Germinal center (tissue), 1 donor: ENCODE results near the gene HSD17B4.
"Not testable (repeated sequence)": the region's sequence is repeated elsewhere in the genome, so short reads cannot be mapped to it uniquely, and the experiment has no call there.

Experiments
- DNase-seq: peaks from one replicate; pipeline ENCODE4 v3.0.0; 2012; ENCODE audit warnings: mixed read lengths, low spot score

The HSD17B4 gene

GRCh38 chr5:119480629-119481028 lies 28.3 kb downstream of the HSD17B4 start:
- DNase-seq, result not testable (repeated sequence)

GRCh38 chr5:119483155-119483554 lies 30.9 kb downstream of the HSD17B4 start:
- DNase-seq, result no peak

GRCh38 chr5:119484884-119485283 lies 32.6 kb downstream of the HSD17B4 start:
- no peak for DNase-seq

- DNase-seq, result no peak
Measured at GRCh38 chr5:119501671-119502179, 49.4 kb downstream of the HSD17B4 start.

- not testable (repeated sequence) for DNase-seq
Measured at GRCh38 chr5:119503939-119504338, 51.6 kb downstream of the HSD17B4 start.

GRCh38 chr5:119512277-119512676 lies 60.0 kb downstream of the HSD17B4 start:
- no peak for DNase-seq

- no peak for DNase-seq
Measured at GRCh38 chr5:119515192-119515591, 62.9 kb downstream of the HSD17B4 start.

GRCh38 chr5:119517115-119517514 lies 64.8 kb downstream of the HSD17B4 start:
- DNase-seq, result not testable (repeated sequence)

- no peak for DNase-seq
Measured at GRCh38 chr5:119521232-119521631, 68.9 kb downstream of the HSD17B4 start.

- no peak for DNase-seq
Measured at GRCh38 chr5:119522841-119523240, 70.5 kb downstream of the HSD17B4 start.

GRCh38 chr5:119524485-119524884 lies 72.2 kb downstream of the HSD17B4 start:
- no peak for DNase-seq

- DNase-seq, result no peak
Measured at GRCh38 chr5:119527351-119527750, 75.1 kb downstream of the HSD17B4 start.

- DNase-seq, result no peak
Measured at GRCh38 chr5:119529811-119530210, 77.5 kb downstream of the HSD17B4 start.

GRCh38 chr5:119532637-119533036 lies 80.3 kb downstream of the HSD17B4 start:
- DNase-seq, result no peak

- no peak for DNase-seq
Measured at GRCh38 chr5:119537704-119538103, 85.4 kb downstream of the HSD17B4 start.

GRCh38 chr5:119541716-119542115 lies 89.4 kb downstream of the HSD17B4 start:
- DNase-seq, result no peak

- no peak for DNase-seq
Measured at GRCh38 chr5:119551819-119552218, 99.5 kb downstream of the HSD17B4 start.

- DNase-seq, result no peak
Measured at GRCh38 chr5:119554597-119554996, 102.3 kb downstream of the HSD17B4 start.

- no peak for DNase-seq
Measured at GRCh38 chr5:119570910-119571309, 118.6 kb downstream of the HSD17B4 start.

GRCh38 chr5:119578937-119579336 lies 126.6 kb downstream of the HSD17B4 start:
- DNase-seq, result peak; percentile 67

GRCh38 chr5:119582987-119583386 lies 130.7 kb downstream of the HSD17B4 start:
- no peak for DNase-seq

- no peak for DNase-seq
Measured at GRCh38 chr5:119583684-119584083, 131.4 kb downstream of the HSD17B4 start.
